DND-41 (cell line): ENCODE data around the gene SLC19A3.

ENCODE experiments used
- CTCF ChIP-seq: IDR thresholded peaks from 2 replicates; pipeline ENCODE4 v1.5.1; 2012; ENCODE audit warnings: borderline replicate concordance, low read length, moderate library complexity, mild to moderate bottlenecking; ENCODE audit not compliant: poor library complexity, severe bottlenecking; ENCODE audit errors: extremely low read depth
- EZH2 ChIP-seq: IDR thresholded peaks from 3 replicates; pipeline ENCODE4 v1.6.1; 2012; ENCODE audit warnings: borderline replicate concordance, low read depth, mild to moderate bottlenecking, moderate library complexity, low read length, inconsistent platforms; ENCODE audit not compliant: severe bottlenecking

- no peak for TF ChIP-seq CTCF
- TF ChIP-seq EZH2: no peak
These were observed 46.5 kb downstream of the SLC19A3 start for GRCh38 chr2:227671170-227671905.
